Stimulated activated CD4-positive, alpha-beta T cell treated with anti-CD3 and anti-CD28 coated beads, Interleukin-1b, Interleukin-23, amount 100 ng/mL, for 4 hours (primary cell): ENCODE results near the gene SELL.
"Not testable (repeated sequence)": the region's sequence is repeated elsewhere in the genome, so short reads cannot be mapped to it uniquely, and the experiment has no call there.

Source experiments
- DNase-seq, 2 donors: peaks; one replicate each; pipeline ENCODE4 v3.0.0-alpha.2; 2020; ENCODE audit warnings: low read depth in 2 of 2

SELL gene

GRCh38 chr1:169711469-169712308 lies at the start of gene SELL:
Gene SELL, minus strand, starts transcription at chr1:169711620. Its CDS starts 122 bp downstream, at chr1:169711498.
- DNase-seq = peak; percentile 46 to 66

DNA sequence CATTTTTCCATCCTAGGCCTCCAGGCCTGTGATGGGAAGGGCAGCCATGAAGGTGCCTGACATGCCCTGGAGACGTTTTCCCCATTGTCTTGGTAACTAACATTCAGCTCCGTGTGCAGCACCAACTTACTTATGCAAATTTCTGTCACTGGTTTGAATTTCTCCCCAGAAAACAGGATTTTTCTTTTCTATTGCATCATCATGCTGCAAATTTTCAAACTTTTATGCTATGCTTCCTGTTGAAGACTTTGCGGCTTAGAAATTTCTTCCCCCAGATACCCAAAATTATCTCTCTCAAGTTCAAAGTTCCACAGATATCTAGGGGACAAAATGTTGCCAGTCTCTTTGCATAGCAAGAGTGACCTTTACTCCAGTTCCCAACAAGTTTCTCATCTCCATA lies 47.6 kb upstream of the SELL start:
- DNase-seq = no peak

- no peak for DNase-seq
Measured at GRCh38 chr1:169753549-169753948, 42.1 kb upstream of the SELL start.

DNA sequence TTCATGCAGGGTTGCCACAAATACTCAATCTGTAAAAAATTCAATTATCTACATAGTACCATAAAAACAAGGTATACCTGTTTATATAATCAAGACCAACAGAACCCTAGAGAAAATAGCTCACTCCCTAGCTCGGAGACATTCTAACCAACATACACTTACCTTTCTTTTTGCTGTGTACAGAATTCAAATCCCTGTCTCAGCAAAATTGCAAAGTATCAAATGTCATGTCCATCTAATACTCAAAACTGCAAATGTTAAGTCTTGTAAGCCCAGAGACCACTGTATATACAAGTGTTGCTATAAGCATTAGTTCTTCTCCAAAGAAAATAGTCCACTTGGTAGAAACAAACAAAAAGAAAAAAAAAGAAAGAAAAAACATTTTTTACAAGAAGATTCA lies 38.6 kb upstream of the SELL start:
- DNase-seq = no peak

- no peak for DNase-seq
Measured at GRCh38 chr1:169746550-169746949, 35.1 kb upstream of the SELL start.

- no peak for DNase-seq
Measured at GRCh38 chr1:169745015-169745861, 33.8 kb upstream of the SELL start.

DNA sequence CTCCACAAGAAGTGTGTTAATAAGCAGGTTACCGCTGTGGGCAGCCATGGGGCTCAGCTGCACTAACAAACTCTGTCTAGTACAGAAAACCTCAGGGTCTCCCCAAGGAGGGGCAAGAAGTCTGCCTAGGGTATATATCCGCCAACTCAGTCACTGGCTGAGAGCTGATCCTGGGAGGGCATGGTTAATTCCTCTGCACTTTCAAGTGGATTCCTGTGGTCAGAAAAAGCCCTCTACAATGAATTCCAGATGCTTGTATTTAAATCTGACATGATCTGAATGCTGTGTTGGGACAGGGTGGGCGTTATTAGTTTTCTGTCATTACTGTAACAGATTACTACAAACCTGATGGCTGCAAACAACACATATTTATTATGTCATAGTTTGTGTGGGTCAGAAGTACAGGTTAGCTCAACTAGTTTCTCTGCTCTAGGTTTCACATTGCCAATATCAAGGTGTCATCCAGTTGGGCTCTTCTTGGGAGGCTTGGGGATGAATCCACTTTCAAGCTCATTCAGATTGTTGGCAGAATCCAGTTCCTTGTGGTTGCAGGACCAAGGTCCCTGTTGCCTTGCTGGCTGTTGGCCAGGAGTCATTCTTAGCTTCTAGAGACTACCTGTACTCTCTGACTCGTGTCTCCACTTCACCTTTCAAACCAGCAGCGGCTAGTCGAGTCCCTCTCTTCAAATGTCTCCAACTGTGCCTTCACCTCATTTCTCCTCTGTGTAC lies 30.4 kb upstream of the SELL start:
- DNase-seq = no peak

GRCh38 chr1:169739980-169740379 lies 28.6 kb upstream of the SELL start:
- DNase-seq = no peak

DNA sequence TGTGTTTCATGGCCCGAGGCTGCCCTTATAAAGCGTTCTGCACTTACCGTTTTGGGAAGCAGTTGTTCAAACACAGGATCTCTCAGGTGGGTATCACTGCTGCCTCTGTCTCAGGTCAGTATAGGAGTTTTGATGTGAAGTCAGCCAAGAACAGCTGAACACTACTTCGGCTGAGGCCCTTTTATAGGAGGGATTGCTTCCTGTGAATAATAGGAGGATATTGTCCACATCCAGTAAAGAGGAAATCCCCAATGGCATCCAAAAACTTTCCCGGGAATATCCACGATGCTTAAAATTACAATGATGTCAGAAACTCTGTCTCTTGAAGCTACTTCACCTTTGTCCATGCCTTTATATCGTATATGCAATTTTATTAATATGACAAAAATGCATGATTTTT lies 22.5 kb upstream of the SELL start, which contains the start of gene SELE:
Gene SELE, minus strand, starts transcription at position 156 of the 400 bp plus-strand sequence. CDS start 467 bp downstream, outside the sequence.
- DNase-seq = no peak

DNA sequence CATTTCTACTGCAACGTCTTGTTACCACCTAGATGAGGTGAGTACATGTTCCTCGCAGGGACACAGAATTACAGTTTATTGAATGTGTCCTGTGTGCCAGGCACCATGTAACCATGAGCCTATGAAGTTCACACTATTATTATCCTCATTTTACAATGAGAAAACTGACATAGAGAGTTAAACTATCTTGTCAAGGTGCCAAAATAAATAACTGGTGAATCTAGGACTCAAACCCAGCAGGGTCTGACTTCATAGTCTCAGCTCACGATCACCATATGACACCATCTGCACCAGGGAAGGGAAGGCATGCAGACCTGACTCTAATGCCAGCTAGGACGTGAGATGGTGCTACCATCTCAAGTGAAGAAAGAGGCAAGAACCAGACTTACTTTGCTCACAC lies 20.0 kb upstream of the SELL start:
- DNase-seq = no peak

GRCh38 chr1:169729991-169730390 lies 18.6 kb upstream of the SELL start:
- DNase-seq = no peak

- no peak for DNase-seq
Measured at GRCh38 chr1:169727307-169727706, 15.9 kb upstream of the SELL start.

DNA sequence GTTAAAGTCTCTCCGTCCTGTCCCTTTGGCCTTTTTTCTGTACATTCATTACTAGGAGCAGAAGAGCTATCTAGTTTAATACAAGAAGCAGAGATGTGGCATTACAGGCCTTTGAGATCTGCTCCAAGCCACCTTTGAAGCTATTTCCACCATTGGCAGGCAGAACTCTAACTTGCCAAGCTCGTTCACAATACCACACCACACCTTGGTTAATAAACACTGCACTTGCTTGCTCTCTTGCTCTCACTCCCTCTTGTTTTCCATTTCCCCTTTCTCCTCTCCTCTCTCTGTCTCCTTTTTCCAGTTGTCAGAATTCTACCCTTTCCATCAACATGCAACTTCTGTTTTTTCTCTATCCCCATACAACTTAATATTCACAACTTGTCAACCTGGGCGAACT lies 15.4 kb upstream of the SELL start:
- DNase-seq = no peak

DNA sequence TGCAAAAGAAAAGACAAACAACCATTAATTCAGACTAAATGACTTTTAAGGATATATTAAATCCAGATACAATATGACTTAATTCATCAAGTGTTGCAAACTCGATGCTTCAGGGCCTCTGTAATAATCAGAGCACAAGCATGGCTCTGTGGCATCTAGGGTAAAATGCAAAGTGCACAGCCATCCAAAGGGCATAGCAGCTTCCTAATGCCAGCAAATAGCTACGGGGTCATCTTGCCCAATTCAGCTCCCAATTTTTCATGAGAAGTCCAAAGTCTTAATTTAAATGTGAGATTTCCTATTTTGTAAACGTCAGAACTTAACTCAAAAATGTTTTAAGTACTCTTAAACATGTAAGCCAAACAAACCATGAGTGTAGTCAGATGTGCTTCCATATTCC lies 14.5 kb upstream of the SELL start:
- DNase-seq = no peak

GRCh38 chr1:169724168-169724567 lies 12.7 kb upstream of the SELL start:
- DNase-seq = no peak

GRCh38 chr1:169723763-169724162 lies 12.3 kb upstream of the SELL start:
- no peak for DNase-seq

DNA sequence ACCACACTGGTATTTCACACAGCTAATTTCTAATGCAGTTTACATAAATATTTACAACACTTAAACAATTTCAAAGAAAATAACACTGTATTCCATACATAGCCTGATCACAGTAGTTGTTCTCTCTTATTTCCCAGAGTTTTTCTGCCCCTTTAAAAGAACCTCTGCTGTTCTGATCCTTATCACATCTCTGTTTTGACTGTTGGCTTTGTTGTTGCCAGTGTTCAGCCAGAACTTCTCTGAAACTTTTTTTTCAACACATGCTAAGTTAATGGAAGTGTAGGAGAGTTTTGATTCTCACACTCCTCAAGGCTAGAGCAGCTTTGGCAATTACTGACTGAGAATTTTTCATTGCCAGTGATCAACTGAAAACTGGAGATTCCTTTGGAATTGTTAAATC lies 11.4 kb upstream of the SELL start:
- no peak for DNase-seq

DNA sequence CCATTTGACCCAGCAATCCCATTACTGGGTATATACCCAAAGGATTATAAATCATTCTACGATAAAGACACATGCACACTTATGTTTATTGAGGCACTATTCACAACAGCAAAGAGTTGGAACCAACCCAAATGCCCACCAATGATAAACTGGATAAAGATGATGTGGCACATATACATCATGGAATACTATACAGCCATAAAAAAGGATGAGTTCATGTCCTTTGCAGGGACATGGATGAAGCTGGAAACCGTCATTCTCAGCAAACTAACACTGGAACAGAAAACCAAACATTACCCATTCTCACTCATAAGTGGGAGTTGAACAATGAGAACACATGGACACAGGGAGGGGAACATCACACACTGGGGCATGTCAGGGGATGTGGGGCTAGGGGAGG lies 3.7 kb upstream of the SELL start:
- DNase-seq = not testable (repeated sequence)

DNA sequence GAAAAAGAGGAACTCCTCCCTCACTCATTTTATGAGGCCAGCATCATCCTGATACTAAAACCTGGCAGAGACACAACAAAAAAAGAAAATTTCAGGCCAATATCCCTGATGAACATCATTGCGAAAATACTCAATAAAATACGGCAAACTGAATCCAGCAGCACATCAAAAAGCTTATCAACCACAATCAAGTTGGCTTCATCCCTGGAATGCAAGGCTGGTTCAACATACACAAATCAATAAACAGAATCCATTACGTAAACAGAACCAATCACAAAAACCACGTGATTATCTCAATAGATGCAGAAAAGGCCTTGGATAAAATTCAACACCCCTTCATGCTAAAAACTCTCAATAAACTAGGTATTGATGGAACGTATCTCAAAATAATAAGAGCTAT lies 1.7 kb upstream of the SELL start:
- not testable (repeated sequence) for DNase-seq

GRCh38 chr1:169712309-169712631 lies 850 bp upstream of the SELL start:
- DNase-seq = no peak

- DNase-seq = no peak
Measured at GRCh38 chr1:169708647-169709046, 2.8 kb downstream of the SELL start.

- DNase-seq = no peak
Measured at GRCh38 chr1:169707912-169708604, 3.4 kb downstream of the SELL start.
